ENCODE data around the gene ST6GALNAC1. TPM values are rescaled to one million over a fixed set of nuclear protein-coding genes. Genes with fewer than 3 reads are reported as not detected.

The ST6GALNAC1 gene
- total and polyA plus RNA-seq, 8 donors = 2.1 to 46.0 (median 3.4) TPM

DNA sequence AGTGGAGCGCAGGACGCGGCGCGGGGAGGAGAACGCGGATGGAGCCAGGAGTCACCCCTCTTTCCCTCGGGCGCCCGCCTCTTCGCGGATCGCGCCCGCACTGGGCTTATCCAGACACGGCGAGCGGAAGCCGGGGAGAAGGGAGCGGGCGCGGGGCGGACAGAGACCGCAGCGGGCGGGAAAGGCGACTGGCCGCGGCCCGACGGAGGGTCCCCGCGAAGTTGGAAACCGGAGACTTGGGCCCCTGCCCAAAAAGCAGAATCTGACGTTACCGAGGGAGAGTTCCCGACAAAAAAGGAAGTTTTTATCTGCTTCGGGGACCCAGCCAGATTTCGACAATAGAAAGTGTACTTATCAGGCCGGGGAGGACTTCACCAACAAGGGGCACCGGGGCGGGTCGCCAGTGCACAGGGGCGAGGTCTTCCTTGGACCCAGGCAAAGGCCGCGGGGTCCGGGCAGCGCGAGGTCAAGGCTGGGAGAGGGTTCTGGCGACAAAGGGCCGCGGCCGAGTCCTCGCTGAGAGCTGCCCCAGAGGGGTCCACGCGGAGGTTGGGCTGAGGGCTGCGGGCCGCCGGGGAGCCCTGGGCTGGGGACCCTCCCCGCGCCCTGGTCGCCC lies 58.4 kb downstream of the ST6GALNAC1 start:
- TF ChIP-seq, protein P1, sequence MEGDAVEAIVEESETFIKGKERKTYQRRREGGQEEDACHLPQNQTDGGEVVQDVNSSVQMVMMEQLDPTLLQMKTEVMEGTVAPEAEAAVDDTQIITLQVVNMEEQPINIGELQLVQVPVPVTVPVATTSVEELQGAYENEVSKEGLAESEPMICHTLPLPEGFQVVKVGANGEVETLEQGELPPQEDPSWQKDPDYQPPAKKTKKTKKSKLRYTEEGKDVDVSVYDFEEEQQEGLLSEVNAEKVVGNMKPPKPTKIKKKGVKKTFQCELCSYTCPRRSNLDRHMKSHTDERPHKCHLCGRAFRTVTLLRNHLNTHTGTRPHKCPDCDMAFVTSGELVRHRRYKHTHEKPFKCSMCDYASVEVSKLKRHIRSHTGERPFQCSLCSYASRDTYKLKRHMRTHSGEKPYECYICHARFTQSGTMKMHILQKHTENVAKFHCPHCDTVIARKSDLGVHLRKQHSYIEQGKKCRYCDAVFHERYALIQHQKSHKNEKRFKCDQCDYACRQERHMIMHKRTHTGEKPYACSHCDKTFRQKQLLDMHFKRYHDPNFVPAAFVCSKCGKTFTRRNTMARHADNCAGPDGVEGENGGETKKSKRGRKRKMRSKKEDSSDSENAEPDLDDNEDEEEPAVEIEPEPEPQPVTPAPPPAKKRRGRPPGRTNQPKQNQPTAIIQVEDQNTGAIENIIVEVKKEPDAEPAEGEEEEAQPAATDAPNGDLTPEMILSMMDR (IDR thresholded peaks at IDR 0.05) = no peak
- peak; percentile 46 for ATAC-seq

DNA sequence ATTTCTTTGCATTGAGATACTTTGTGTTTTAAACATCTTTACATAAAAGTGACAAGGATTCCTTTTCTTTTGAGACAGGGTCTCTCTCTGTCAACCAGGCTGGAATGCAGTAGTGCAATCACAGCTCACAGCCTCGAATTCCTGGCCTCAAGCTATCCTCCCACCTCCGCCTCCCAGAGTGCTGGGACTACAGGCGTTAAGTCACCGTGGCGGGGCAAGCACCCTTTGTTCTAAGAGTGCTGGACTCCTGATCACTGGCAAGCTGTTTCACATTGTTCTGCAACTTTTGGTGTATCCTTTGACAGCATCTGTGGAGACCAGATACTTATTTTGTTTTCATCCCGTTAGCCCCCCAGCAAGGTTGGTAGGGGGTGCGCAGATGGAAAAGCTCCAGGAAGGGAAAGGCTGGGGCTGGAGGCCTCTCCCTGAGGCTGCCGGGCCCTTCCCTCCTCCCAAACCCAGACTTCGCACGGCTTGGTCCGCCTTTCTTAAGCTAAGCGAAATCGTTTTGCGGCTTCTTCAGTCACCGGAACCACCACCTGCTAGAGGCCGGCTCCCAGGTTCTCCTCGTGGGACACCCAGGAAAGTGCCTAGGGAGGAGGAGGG lies 59.0 kb downstream of the ST6GALNAC1 start:
- Histone ChIP-seq H3K27me3 (peaks cover 6 to 42% of the 10 kb centered on the region in 2 donors), H3K36me3 (no peaks in the 10 kb centered on the region), H3K4me3 (peak overlapping the region; percentile 55 to 74), H3K27ac (peak overlapping the region; percentile 75 to 82), H3K9me3 (no peaks in the 10 kb centered on the region), H3K4me1 (peaks cover 3 to 30% of the 10 kb centered on the region in 2 donors)
- intact Hi-C loops (cut with DNase I) = no loop called here
- peak; percentile 3 for ATAC-seq
- TF ChIP-seq, protein P1 (IDR thresholded peaks at IDR 0.05) = no peak
- DNase-seq = no peak

More for the DNA sequence above, 58.4 kb downstream of the ST6GALNAC1 start:
- intact Hi-C loops (cut with DNase I) = no loop called here
- peaks cover 6 to 42% of the 10 kb centered on the region in 2 donors for H3K27me3 ChIP-seq
- H3K27ac ChIP-seq = peak overlapping the region; percentile 75 to 82
- H3K4me3 ChIP-seq = peak overlapping the region; percentile 55 to 74
- H3K36me3 ChIP-seq = no peaks in the 10 kb centered on the region
- H3K4me1 ChIP-seq = peaks cover 3 to 30% of the 10 kb centered on the region in 2 donors
- DNase-seq = peak in 1 of 4 donors; percentile 91
- no peaks in the 10 kb centered on the region for H3K9me3 ChIP-seq

DNA sequence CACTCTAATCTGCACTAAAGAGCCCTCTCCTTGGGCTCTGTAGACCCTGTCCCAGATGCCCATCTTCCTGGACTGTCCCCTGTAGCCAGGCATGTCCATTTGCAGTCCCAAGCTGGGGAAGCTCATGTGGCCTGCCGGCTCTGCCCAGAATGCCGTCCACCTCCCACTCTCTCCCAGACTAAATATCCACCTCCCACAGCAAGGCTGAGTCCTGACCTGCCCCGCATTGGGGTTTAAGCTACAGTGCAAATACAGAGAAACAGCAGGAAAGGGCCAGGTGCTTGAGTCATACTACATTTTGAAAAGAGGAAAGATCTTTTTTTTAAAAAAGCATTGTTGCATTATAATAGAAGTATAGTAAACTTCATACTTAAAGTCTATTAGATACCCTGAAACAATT lies 60.9 kb downstream of the ST6GALNAC1 start:
- ATAC-seq = no peak
- intact Hi-C loops (cut with DNase I) = no loop called here

DNA sequence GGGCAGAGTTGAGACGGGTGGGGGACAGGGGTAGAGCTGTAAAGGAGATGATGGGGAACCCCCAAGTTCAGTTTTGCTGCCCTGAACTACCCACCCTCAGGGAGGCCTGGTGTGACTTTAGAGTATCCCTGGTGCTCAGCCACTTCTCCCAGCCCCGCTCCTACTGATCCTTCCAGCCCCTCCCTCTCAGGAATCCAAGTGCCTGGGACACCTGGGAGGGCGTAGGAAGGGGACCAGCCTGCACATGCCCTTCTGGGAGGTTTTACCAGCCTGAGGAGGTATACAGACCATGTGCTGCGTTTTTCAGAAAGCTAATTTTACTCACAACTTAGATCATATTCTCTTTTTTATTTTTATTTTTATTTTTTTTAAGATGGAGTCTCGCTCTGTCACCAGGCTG lies 62.0 kb downstream of the ST6GALNAC1 start:
- H3K4me3 ChIP-seq = no peak overlapping the region
- ATAC-seq (no peak), DNase-seq (no peak)
- intact Hi-C loops (cut with DNase I) = no loop called here
- H3K36me3 ChIP-seq = no peaks in the 10 kb centered on the region
- H3K27ac ChIP-seq = no peak overlapping the region
- H3K4me1 ChIP-seq = peaks cover 3 to 22% of the 10 kb centered on the region in 2 donors
- TF ChIP-seq, protein P1 (IDR thresholded peaks at IDR 0.05) = no peak
- no peaks in the 10 kb centered on the region for H3K9me3 ChIP-seq
- peaks cover 6 to 26% of the 10 kb centered on the region in 2 donors for H3K27me3 ChIP-seq

More for the DNA sequence above, 60.9 kb downstream of the ST6GALNAC1 start:
- no peak for DNase-seq
- no peaks in the 10 kb centered on the region for H3K36me3 ChIP-seq
- H3K27me3 ChIP-seq = peaks cover 6 to 37% of the 10 kb centered on the region in 2 donors
- H3K9me3 ChIP-seq = no peaks in the 10 kb centered on the region
- TF ChIP-seq, protein P1 (IDR thresholded peaks at IDR 0.05) = no peak
- H3K27ac ChIP-seq = no peak overlapping the region
- peaks cover 3 to 30% of the 10 kb centered on the region in 2 donors for H3K4me1 ChIP-seq
- H3K4me3 ChIP-seq = no peak overlapping the region

DNA sequence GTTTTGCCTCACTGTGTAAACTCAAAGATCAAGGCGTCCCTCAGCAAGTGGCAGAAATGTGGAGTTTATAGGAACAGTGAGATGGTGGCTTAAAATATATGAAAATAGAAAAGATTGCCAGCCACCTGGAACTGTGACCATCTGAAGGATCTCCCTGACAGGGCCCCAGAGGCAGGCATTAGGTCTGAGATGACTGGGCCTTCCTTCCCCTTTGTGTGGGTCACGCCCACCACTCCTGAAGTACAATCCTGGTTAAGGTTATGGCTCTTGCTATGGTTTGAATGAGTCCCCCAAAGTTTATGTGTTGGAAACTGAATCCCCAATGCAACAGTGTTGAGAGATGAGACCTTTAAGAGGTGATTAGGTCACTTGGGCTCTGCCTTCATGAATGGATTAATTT lies 64.3 kb downstream of the ST6GALNAC1 start:
- intact Hi-C loops (cut with DNase I) = no loop called here
- peaks cover 0 to 3% of the 10 kb centered on the region in 2 donors for H3K4me1 ChIP-seq
- H3K27me3 ChIP-seq = peaks cover 0 to 3% of the 10 kb centered on the region in 2 donors
- no peak for DNase-seq
- H3K36me3 ChIP-seq = no peaks in the 10 kb centered on the region
- peak; percentile 30 for ATAC-seq
- TF ChIP-seq, protein P1 (IDR thresholded peaks at IDR 0.05) = no peak
- no peaks in the 10 kb centered on the region for H3K9me3 ChIP-seq
- H3K27ac ChIP-seq = no peak overlapping the region
- no peak overlapping the region for H3K4me3 ChIP-seq
